Parathyroid adenoma (tissue), 2 donors: Measurements from ENCODE around the gene NTPCR.

Experiments
- H2AFZ ChIP-seq: fragments of 300-600 bp; sonication (generic); one replicate; pipeline ENCODE4 v1.7.0; 2017; ENCODE audit warnings: antibody characterized with exemption, mild to moderate bottlenecking
- H3K27ac ChIP-seq: fragments of 300-600 bp; sonication (generic); one replicate; pipeline ENCODE4 v1.7.0; 2017
- H3K27me3 ChIP-seq: fragments of 300-600 bp; sonication (generic); one replicate; pipeline ENCODE4 v1.7.0; 2017; ENCODE audit warnings: low read length; ENCODE audit not compliant: control insufficient read depth, insufficient read depth
- H3K36me3 ChIP-seq: fragments of 300-600 bp; sonication (generic); one replicate; pipeline ENCODE4 v1.7.0; 2017; ENCODE audit warnings: low read length; ENCODE audit not compliant: control insufficient read depth, insufficient read depth
- H3K4me1 ChIP-seq: fragments of 300-600 bp; sonication (generic); one replicate; pipeline ENCODE4 v1.7.0; 2017; ENCODE audit warnings: control low read depth
- H3K4me2 ChIP-seq: fragments of 300-600 bp; sonication (generic); one replicate; pipeline ENCODE4 v1.7.0; 2017; ENCODE audit warnings: low read length
- H3K4me3 ChIP-seq: fragments of 300-600 bp; sonication (generic); one replicate; pipeline ENCODE4 v1.7.0; 2017; ENCODE audit warnings: low read depth, low read length
- H3K79me2 ChIP-seq: fragments of 300-600 bp; sonication (generic); one replicate; pipeline ENCODE4 v1.7.0; 2017; ENCODE audit warnings: control low read depth
- H3K9ac ChIP-seq: fragments of 300-600 bp; sonication (generic); one replicate; pipeline ENCODE4 v1.7.0; 2017; ENCODE audit warnings: mild to moderate bottlenecking
- H3K9me3 ChIP-seq: fragments of 300-600 bp; sonication (generic); one replicate; pipeline ENCODE4 v1.7.0; 2017; ENCODE audit warnings: low read length; ENCODE audit not compliant: control insufficient read depth
- CTCF ChIP-seq: fragments of 300-600 bp; sonication (generic); IDR thresholded peaks from one replicate; pipeline ENCODE4 v1.7.0; 2017; ENCODE audit warnings: antibody characterized with exemption, mild to moderate bottlenecking
- donor health status: primary hyperparathyroidism.

The NTPCR gene

GRCh38 chr1:232969799-232970198, 19.4 kb downstream of the NTPCR start:
- Histone ChIP-seq H3K9ac (no peak overlapping the region), H3K4me2 (no peak overlapping the region), H3K9me3 (no peaks in the 10 kb centered on the region), H3K27me3 (no peaks in the 10 kb centered on the region), H3K36me3 (no peaks in the 10 kb centered on the region), H3K4me3 (no peak overlapping the region), H2AFZ (no peak overlapping the region), H3K27ac (no peak overlapping the region), H3K4me1 (no peaks in the 10 kb centered on the region), H3K79me2 (peaks cover 2% of the 10 kb centered on the region)
- no peak for TF ChIP-seq CTCF

GRCh38 chr1:232970508-232970907, 20.1 kb downstream of the NTPCR start:
- no peak for TF ChIP-seq CTCF
- Histone ChIP-seq H3K79me2 (no peaks in the 10 kb centered on the region), H3K4me1 (no peaks in the 10 kb centered on the region), H3K36me3 (no peaks in the 10 kb centered on the region), H3K9ac (no peak overlapping the region), H3K4me2 (no peak overlapping the region), H3K4me3 (no peak overlapping the region), H3K9me3 (no peaks in the 10 kb centered on the region), H3K27me3 (no peaks in the 10 kb centered on the region), H3K27ac (no peak overlapping the region), H2AFZ (no peak overlapping the region)

DNA sequence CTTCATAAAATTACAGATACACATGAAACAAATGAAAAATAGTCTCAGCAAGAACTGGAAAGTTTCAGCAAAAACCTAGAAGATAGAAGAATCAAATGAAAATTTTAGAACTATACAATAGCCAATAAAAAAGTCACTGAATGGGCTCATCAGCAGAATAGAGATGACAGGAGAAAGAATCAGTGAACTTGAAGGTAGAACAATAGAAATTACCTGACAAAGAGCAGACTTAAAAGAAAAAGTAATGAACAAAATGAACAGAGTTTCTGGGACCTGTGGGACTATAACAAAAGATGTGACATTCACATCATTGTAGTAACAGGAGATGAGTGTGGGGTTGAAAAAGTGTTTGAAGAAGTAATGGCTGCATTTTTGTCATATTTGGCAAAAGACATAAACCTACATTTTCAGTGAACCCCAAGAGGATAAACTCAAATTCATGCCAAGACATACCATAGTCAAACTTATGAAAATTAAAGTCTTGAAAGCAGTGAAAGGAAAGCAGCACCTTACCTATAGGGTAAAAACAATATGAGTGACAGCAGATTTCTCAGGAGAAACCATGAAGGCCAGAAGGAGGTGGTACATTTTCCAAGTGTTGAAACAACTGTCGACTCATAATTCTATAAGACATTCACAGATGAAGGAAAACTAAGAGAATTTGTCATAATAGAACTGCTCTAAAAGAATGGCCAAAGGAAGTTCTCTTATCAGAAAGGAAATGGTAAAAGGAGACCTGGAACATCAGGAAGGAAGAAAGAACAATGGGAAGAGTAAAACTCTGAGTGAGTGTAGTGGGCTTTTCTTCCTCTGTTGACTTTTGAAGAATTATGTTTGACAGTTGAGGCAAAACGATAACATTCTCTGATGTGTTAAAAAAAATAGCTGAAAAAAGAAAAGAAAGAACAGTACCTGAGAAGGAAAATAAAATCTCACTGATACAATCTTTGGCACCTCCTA, 23.5 kb downstream of the NTPCR start:
- H3K27ac ChIP-seq = no peak overlapping the region
- no peak overlapping the region for H3K9ac ChIP-seq
- no peaks in the 10 kb centered on the region for H3K9me3 ChIP-seq
- H3K4me2 ChIP-seq = no peak overlapping the region
- no peak overlapping the region for H2AFZ ChIP-seq
- no peaks in the 10 kb centered on the region for H3K36me3 ChIP-seq
- H3K4me3 ChIP-seq = no peak overlapping the region
- no peaks in the 10 kb centered on the region for H3K79me2 ChIP-seq
- no peaks in the 10 kb centered on the region for H3K27me3 ChIP-seq
- no peak for TF ChIP-seq CTCF
- H3K4me1 ChIP-seq = no peaks in the 10 kb centered on the region

DNA sequence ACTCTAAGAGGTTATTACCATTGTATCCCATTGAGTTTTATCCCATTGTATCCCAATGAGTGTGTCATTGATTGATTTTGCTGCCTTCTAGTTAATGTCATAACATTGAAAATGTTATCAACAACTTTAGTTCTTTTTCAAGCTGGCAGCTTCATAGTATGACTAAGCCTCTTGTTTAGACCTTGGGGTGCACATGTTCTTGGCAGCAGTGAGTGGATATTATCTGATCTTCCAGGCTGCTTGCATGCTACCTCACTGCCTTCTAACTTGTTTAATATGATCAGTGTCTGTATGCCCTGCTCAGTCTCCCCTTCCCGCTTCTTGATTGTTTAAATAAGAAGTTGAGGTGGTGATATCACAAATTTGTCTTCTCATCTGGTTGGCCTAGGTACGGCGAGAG, 24.6 kb downstream of the NTPCR start:
- Histone ChIP-seq H2AFZ (no peak overlapping the region), H3K4me1 (no peaks in the 10 kb centered on the region), H3K4me2 (no peak overlapping the region), H3K79me2 (no peaks in the 10 kb centered on the region), H3K27me3 (no peaks in the 10 kb centered on the region), H3K36me3 (no peaks in the 10 kb centered on the region), H3K9ac (no peak overlapping the region), H3K4me3 (no peak overlapping the region), H3K27ac (no peak overlapping the region), H3K9me3 (no peaks in the 10 kb centered on the region)
- TF ChIP-seq CTCF = no peak
